ENCODE results near the gene KBTBD6. TPM values are rescaled to one million over a fixed set of nuclear protein-coding genes. Genes with fewer than 3 reads are reported as not detected.
A peak's percentile ranks its signal among the peaks of the same experiment; 100 is the strongest.

Gene KBTBD6
- total and polyA plus RNA-seq, 2 of the 13 experiments (the other 11 are each of a cell fraction or from before 2014, with no cell fraction given) = 4.4 to 12.0 TPM

- TF ChIP-seq IRF9 (CRISPR knock-in tag; IDR thresholded peaks at IDR 0.05; ENCODE audit: borderline replicate concordance) (no peak), ZNF275 (CRISPR knock-in tag; IDR thresholded peaks at IDR 0.05; ENCODE audit: borderline replicate concordance) (no peak), ZEB1 (IDR thresholded peaks at IDR 0.05; ENCODE audit: insufficient replicate concordance, low read depth) (peak; percentile 52), RBM22 (optimal IDR thresholded peaks at IDR 0.05; ENCODE audit: low read length) (no peak), ZNF253 (CRISPR knock-in tag; IDR thresholded peaks at IDR 0.05; ENCODE audit: borderline replicate concordance) (no peak), NFRKB (IDR thresholded peaks at IDR 0.05) (no peak), UBTF (CRISPR knock-in tag; IDR thresholded peaks at IDR 0.05) (no peak; the same call in 1 of the 2 replicates), GZF1 (CRISPR knock-in tag; IDR thresholded peaks at IDR 0.05) (no peak), RARA (CRISPR knock-in tag; IDR thresholded peaks at IDR 0.05) (no peak), MIER3 (CRISPR knock-in tag; IDR thresholded peaks at IDR 0.05; ENCODE audit: borderline replicate concordance) (no peak), FLYWCH1 (CRISPR knock-in tag; IDR thresholded peaks at IDR 0.05) (no peak), ZNF333 (CRISPR knock-in tag; IDR thresholded peaks at IDR 0.05; ENCODE audit: borderline replicate concordance) (no peak), ZNF407 (CRISPR knock-in tag; IDR thresholded peaks at IDR 0.05; ENCODE audit: not compliant biosample characterization) (no peak), RXRB (CRISPR knock-in tag; IDR thresholded peaks at IDR 0.05; ENCODE audit: borderline replicate concordance) (peak; percentile 68; the same call in 1 of the 2 replicates), ZNF782 (CRISPR knock-in tag; IDR thresholded peaks at IDR 0.05; ENCODE audit: borderline replicate concordance) (no peak), NFATC3 (CRISPR knock-in tag; IDR thresholded peaks at IDR 0.05) (no peak)
Measured at GRCh38 chr13:41107104-41107571, 25.5 kb downstream of the KBTBD6 start (continued).

Data from HepG2 (cell line).